HG03108 (cell line): ENCODE results near the gene DRG2.

ENCODE experiments used
- ATAC-seq: cut with Tn5 transposase; IDR thresholded peaks from one replicate; pipeline ENCODE4 v1.9.1; 2021; ENCODE audit warnings: moderate library complexity; ENCODE audit not compliant: unreplicated experiment

DRG2 gene

GRCh38 chr17:18074566-18075272 is 13.0 kb upstream of the DRG2 start:
- no peak for ATAC-seq

GRCh38 chr17:18076936-18077335 is 10.8 kb upstream of the DRG2 start:
- ATAC-seq = no peak

- no peak for ATAC-seq
Measured at GRCh38 chr17:18079543-18079942, 8.2 kb upstream of the DRG2 start.

- no peak for ATAC-seq
Measured at GRCh38 chr17:18084256-18084655, 3.5 kb upstream of the DRG2 start.

- ATAC-seq = no peak
Measured at GRCh38 chr17:18089613-18090012, 1.9 kb downstream of the DRG2 start.

- no peak for ATAC-seq
Measured at GRCh38 chr17:18093616-18094408, 6.1 kb downstream of the DRG2 start.

- ATAC-seq = no peak
Measured at GRCh38 chr17:18094409-18094807, 6.7 kb downstream of the DRG2 start.

- ATAC-seq = no peak
Measured at GRCh38 chr17:18099516-18099915, 11.8 kb downstream of the DRG2 start.

- no peak for ATAC-seq
Measured at GRCh38 chr17:18100616-18101015, 12.9 kb downstream of the DRG2 start.

GRCh38 chr17:18101828-18102227 is 14.1 kb downstream of the DRG2 start:
- no peak for ATAC-seq

- no peak for ATAC-seq
Measured at GRCh38 chr17:18102640-18103039, 14.9 kb downstream of the DRG2 start.

- ATAC-seq = no peak
Measured at GRCh38 chr17:18105027-18105426, 17.3 kb downstream of the DRG2 start.

GRCh38 chr17:18105595-18105994 is 17.8 kb downstream of the DRG2 start:
- no peak for ATAC-seq

- ATAC-seq = no peak
Measured at GRCh38 chr17:18106211-18106610, 18.5 kb downstream of the DRG2 start.

GRCh38 chr17:18107061-18107790 is 19.5 kb downstream of the DRG2 start:
- no peak for ATAC-seq

GRCh38 chr17:18107971-18108370 is 20.2 kb downstream of the DRG2 start:
- ATAC-seq = no peak

GRCh38 chr17:18108401-18109312 is 20.9 kb downstream of the DRG2 start, which contains the start of gene MYO15A:
Gene MYO15A (plus strand): TSS chr17:18108756. CDS start chr17:18118801, 10,045 bp downstream.
- ATAC-seq = no peak

GRCh38 chr17:18109935-18110485 is 22.3 kb downstream of the DRG2 start:
- ATAC-seq = no peak

- no peak for ATAC-seq
Measured at GRCh38 chr17:18110636-18111145, 22.9 kb downstream of the DRG2 start.

GRCh38 chr17:18111330-18111971 is 23.7 kb downstream of the DRG2 start:
- no peak for ATAC-seq
